GM18873 (cell line): Measurements from ENCODE around the gene NFYC.

ENCODE experiments used
- ATAC-seq: cut with Tn5 transposase; IDR thresholded peaks from one replicate; pipeline ENCODE4 v1.9.1; 2021; ENCODE audit warnings: mild to moderate bottlenecking, moderate library complexity, moderate number of reproducible peaks; ENCODE audit not compliant: unreplicated experiment, low FRiP score

The NFYC gene

GRCh38 chr1:40756523-40756922 is 65.0 kb downstream of the NFYC start:
- no peak for ATAC-seq

DNA sequence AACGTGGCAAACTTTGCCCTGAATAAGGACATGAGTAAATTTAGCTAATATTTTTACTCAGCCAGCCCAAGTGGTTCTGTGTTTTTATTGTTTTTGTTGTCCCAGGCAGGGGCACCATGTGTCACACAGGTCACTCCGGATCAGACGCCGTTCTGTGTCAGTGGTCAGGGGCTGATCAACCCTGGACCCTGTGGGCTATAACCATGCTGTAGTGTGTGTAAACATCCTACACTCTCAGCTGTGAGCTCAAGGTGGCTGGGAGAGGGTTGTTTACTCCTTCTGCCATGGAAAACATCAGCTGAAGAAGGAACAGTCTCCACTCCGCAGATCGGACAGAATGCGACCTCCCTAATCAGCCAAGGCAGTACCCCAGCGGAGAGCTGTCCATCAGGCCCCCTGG is 65.6 kb downstream of the NFYC start:
- no peak for ATAC-seq

- ATAC-seq, result no peak
These were observed 66.5 kb downstream of the NFYC start for GRCh38 chr1:40758004-40758403.

DNA sequence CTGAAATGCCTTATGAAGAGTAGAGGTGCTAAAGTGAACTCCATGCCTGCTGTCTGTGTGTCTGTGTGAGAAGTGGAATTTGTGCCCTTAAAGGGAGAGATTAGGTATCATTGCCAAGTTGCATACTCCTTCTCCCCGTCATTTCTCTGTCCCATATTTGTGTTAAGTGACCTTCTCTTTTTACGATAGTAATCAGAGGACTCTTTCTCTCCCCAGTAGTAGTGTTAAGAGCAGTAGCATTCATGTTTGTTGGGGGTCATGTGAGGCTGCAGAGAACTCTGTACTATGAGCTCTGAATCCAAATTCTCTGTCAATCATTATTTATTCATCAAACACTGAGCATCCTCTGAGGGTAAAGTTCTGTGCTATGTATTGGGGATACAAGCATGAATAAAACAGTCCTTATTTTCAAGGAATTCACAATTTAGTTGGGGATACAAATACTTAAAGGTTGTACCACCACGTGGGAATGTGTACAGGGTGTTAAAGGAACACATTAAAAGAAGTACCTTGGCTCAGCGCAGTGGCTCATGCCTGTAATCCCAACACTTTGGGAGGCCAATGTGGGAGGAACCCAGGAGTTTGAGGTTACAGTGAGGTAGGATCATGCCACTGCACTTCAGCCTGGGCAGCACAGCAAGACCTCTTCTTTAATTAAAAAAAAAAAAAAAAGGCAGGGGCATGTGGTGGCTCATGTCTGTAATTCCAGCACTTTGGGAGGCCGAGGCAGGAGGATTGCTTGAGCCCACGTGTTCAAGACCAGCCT is 67.3 kb downstream of the NFYC start:
- no peak for ATAC-seq

GRCh38 chr1:40760984-40761383 is 69.5 kb downstream of the NFYC start:
- ATAC-seq, result no peak

DNA sequence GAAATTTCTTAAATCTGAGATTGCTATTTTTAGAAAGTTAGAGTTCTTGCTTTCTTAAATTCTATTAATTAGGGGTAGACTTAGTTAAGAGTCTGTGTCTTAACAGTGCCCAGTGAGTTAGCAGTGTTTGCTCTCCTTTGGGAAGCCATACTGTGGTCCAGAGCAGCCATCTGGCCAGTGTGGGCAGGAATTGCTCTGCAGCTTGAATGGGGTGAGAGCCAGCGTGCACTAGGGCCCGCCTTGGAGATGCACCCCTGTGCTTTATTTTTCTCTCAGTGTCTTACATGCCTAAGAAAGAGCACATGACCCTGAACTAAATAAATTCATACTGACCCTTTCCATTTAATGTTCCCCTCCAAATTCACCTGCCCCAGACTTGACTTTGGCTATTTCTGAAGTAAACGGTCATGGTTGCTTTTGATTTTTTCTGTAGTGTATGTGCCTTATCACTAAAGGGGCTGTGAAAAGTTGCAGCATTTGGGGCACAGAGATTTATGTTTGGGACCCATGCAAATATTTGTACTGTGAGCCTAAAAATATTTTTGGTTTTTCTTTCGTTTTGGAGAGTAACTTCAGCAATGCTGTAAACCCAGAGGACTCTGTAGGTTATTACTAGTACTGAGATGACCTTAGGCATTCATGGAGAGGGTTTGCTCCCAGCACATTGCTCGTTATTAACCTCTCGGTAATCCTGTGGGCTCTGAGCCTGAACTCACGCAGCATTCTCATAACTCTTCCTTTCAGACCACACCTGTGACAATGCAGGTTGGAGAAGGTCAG is 70.8 kb downstream of the NFYC start:
- no peak for ATAC-seq

- no peak for ATAC-seq
These were observed 72.4 kb downstream of the NFYC start for GRCh38 chr1:40763742-40764532.

GRCh38 chr1:40764981-40765380 is 73.5 kb downstream of the NFYC start:
- no peak for ATAC-seq

DNA sequence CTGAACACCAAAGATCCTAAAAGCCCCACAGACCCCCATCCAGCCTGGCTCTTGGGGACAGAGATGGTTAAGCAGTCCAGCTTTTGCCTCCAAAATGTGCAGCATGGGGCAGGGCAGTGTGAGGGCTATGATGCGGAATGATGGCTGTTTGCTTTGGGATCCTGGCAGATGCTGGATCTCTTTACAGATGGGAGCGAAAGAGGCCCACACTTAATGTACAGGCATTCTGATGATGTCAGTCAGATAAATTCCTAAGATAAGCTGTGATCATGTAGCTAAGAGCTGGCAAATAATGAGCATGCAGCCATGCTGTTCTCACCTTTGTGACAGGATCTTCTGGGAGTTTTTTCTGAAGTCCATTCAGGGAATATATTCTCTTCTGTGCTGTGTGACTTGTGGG is 74.5 kb downstream of the NFYC start:
- ATAC-seq, result no peak

GRCh38 chr1:40766560-40766959 is 75.1 kb downstream of the NFYC start:
- ATAC-seq, result no peak

DNA sequence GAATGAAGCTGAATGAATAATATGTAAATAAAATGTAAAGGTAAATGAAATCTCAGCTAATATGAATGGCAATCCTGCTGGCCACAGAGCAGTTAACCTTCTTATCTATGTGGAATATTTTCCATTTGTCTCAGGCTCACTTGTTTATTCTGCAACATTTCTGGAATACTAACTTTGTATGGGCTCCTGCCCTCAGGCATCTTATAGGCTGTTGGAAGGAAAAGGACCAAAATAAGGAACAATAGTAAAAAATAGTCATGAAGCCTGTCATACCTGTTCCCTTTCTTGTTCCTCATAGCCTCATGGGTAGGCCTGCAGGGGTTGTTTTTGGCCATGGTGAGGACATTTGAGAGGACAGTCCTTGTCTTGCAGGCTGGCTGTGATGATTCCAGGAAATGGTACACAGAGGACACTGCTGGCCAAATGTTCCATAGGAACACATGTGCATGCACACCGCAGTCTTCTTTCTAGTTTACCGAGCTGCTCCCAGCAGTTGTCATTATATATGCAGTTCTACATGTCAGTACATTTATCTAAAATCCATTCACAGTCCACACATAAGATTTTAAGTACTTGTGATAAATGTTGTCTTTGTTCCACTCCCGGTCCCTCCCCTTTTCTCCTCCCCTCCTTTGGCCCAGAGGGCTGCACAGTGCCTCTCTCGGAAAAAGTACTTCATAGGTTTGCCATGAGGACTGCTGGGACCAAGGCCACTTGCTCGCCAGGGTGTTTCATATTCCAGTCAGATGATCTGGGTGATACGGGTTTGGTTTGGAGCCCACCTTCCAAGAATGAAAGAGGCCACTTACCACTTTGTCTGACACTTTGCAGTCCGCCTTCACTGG is 76.9 kb downstream of the NFYC start:
- ATAC-seq, result no peak

- ATAC-seq, result no peak
These were observed 78.3 kb downstream of the NFYC start for GRCh38 chr1:40769815-40770214.

DNA sequence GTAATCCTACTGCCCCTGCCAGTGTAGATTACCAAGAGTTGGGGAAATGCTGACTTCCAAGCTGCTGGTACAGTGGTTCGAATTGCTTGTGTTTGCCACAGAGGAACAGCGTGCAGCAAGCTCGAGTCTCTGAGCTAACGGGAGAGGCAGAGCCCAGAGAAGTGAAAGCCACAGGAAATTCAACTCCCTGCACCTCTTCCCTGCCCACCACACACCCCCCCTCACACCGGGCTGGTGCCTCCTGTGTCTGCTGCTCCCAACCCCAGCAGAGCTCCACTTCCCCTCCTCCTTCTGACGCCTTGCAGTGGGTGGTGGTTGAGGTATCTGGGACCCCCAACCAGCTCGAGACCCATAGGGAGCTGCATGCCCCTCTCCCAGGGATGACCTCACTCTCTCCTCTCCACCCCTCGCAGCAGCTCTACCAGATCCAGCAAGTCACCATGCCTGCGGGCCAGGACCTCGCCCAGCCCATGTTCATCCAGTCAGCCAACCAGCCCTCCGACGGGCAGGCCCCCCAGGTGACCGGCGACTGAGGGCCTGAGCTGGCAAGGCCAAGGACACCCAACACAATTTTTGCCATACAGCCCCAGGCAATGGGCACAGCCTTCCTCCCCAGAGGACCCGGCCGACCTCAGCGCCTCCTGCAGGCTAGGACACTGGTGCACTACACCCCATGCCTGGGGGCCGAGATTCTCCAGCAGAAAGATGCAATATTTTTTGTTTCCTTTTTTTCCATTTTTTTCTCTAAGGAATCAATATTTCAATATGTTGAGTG is 79.0 kb downstream of the NFYC start:
- ATAC-seq, result no peak

DNA sequence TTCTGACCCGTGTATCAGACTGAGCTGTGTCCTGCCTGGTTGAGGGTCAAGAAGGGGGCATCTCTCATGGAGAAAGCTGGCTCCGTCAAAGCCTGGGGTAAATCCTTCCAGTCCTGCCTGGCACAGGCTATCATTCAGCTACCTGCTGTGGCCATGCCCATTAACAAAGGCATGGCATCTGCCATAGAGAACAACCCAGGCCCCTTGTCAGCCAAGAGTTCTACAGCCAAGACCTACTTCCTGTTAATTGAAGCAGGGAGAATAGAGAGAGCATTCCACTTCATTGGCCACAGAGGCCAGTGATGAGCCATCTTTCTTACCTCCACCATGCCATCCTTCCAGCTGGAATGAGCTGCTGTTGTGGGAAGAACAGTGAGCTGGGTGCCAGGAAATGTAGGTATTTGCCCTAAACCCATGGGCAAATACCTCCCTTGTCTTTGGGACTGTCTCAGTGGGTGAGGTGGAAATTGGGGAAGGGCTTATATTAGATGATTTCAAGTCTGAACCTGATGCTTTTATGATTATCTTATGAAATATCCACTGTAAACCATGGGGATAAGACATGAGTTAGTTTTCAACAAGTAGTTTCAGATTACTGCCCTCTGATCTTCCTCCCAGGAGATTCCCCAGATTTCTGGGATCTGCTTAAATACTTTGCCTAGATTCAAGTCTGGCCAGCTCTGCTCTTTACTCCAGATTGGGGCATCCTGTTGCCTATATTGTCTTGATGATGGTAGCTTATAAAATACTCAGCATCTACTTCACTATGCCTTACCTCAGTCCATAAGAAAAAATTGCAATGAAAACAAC is 80.8 kb downstream of the NFYC start:
- ATAC-seq, result no peak

GRCh38 chr1:40773748-40774265 is 82.3 kb downstream of the NFYC start:
- ATAC-seq, result no peak

DNA sequence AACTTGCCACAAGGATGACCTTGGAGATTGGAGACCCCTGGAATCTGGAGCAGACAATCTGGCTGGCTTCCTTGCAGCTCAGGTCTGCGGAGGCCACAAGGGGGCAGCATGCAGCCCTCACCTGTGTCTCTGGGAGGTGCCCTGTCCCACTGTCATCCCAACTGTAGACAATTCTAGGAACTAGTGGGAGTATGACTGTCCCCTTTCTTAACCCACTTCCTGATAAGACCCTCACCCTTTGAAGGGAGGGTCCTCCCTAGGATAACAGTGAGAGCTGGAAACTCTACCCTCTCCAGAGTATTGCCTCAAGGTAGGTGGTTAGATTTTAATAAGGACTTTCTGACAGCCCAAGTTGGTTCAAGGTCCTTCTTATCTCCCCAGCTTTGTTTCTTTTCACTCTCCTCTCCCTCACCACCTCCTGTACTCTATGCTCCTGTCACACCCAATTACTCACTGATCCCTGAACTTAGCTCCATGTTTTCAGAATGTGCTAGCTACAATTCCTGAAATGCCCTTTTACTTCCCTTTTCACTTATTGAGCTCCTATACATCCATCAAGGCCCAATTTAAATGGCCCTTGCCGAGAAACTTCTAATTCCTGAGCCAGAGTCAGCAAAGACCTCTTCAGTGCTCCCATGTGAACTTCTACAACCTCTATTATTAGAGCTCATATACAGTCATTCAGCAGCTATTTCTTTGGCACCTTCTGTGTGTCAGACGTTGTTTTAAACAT is 82.9 kb downstream of the NFYC start:
- no peak for ATAC-seq

- ATAC-seq, result no peak
These were observed 85.0 kb downstream of the NFYC start for GRCh38 chr1:40776236-40777072.
